Stimulated activated memory B cell treated with anti-CD40 and anti-IgM and Interleukin-4, amounts not matched to agents 10 μg/mL and 1 μg/mL and 100 μg/mL, for 72 hours (primary cell): ENCODE measurements around the gene CCDC12.

ENCODE experiments used
- ATAC-seq: fragments of 150-1000 bp; cut with Tn5 transposase; 2 replicates; pipeline ENCODE4 v1.10.0; 2021
- H3K27ac Mint-ChIP-seq: one replicate; pipeline ENCODE4 v1.8.0; 2022; ENCODE audit warnings: mild to moderate bottlenecking, mixed read lengths
- H3K27me3 Mint-ChIP-seq: one replicate; pipeline ENCODE4 v1.8.0; 2022; ENCODE audit warnings: mixed read lengths
- H3K36me3 Mint-ChIP-seq: one replicate; pipeline ENCODE4 v1.8.0; 2022; ENCODE audit warnings: mixed read lengths
- H3K4me1 Mint-ChIP-seq: one replicate; pipeline ENCODE4 v1.8.0; 2022; ENCODE audit warnings: mixed read lengths
- H3K4me3 Mint-ChIP-seq: one replicate; pipeline ENCODE4 v1.8.0; 2022; ENCODE audit warnings: mild to moderate bottlenecking, moderate library complexity, mixed read lengths
- H3K9me3 Mint-ChIP-seq: one replicate; pipeline ENCODE4 v1.8.0; 2022; ENCODE audit warnings: mixed read lengths

The CCDC12 gene

GRCh38 chr3:46948830-46949671 is 27.5 kb downstream of the CCDC12 start:
- H3K9me3 Mint-ChIP-seq: no peaks in the 10 kb centered on the region
- H3K27me3 Mint-ChIP-seq: no peaks in the 10 kb centered on the region
- peaks cover 47% of the 10 kb centered on the region for H3K36me3 Mint-ChIP-seq
- H3K4me1 Mint-ChIP-seq: peaks cover 97% of the 10 kb centered on the region
- ATAC-seq: peak; percentile 61
- peak overlapping the region; percentile 51 for H3K4me3 Mint-ChIP-seq
- H3K27ac Mint-ChIP-seq: peak overlapping the region; percentile 86

DNA sequence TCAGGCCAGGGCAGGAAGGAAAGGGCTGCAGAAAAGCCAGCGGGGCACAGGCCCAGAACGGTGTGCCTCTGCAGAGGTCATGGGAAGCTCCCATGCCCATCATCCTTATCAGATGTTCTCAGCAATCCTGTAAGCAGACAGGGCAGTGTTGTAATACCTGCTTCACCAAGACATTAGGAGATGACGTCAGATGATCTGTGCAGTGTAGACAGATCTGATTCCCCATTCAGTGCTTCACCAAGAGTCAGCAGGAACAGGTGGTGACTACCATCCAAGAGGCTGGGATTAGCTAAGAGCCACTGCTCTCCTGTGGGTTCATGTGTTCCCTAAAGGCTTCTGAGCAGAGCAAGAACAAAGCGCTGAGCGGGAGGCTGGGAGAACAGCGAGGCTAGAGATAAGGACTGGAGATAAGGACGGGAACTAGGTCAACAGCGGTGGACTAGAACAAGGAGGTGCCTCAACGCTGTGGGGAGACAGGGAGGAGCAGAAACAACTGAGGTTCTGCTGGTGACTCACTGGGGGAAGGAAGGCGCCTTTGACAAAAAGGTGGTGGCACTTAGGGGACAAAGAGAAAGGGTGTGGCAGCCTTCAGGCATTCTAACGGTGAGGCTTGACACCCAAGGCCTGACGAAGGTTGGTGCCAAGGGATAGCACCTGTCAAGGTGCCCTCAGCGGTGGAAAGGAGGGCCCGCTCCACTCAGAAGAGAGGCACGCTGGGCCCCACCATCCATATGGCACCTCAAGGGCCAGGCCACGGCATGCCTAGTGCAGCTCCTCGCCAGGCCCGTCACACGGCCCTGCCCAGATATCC is 28.4 kb downstream of the CCDC12 start:
- H3K27ac Mint-ChIP-seq: peak overlapping the region; percentile 86
- H3K27me3 Mint-ChIP-seq: no peaks in the 10 kb centered on the region
- peaks cover 47% of the 10 kb centered on the region for H3K36me3 Mint-ChIP-seq
- peaks cover 97% of the 10 kb centered on the region for H3K4me1 Mint-ChIP-seq
- no peak for ATAC-seq
- peak overlapping the region; percentile 51 for H3K4me3 Mint-ChIP-seq
- no peaks in the 10 kb centered on the region for H3K9me3 Mint-ChIP-seq

- ATAC-seq: no peak
- no peaks in the 10 kb centered on the region for H3K9me3 Mint-ChIP-seq
- H3K36me3 Mint-ChIP-seq: peaks cover 51% of the 10 kb centered on the region
- H3K27me3 Mint-ChIP-seq: no peaks in the 10 kb centered on the region
- peaks cover 97% of the 10 kb centered on the region for H3K4me1 Mint-ChIP-seq
- H3K27ac Mint-ChIP-seq: peak overlapping the region; percentile 86
- H3K4me3 Mint-ChIP-seq: peak overlapping the region; percentile 46
Measured at GRCh38 chr3:46947546-46947901, 29.0 kb downstream of the CCDC12 start.

- ATAC-seq: no peak
- H3K27me3 Mint-ChIP-seq: no peaks in the 10 kb centered on the region
- peak overlapping the region; percentile 16 for H3K4me3 Mint-ChIP-seq
- H3K9me3 Mint-ChIP-seq: no peaks in the 10 kb centered on the region
- peak overlapping the region; percentile 86 for H3K27ac Mint-ChIP-seq
- peaks cover 56% of the 10 kb centered on the region for H3K36me3 Mint-ChIP-seq
- peaks cover 97% of the 10 kb centered on the region for H3K4me1 Mint-ChIP-seq
Measured at GRCh38 chr3:46946856-46947545, 29.5 kb downstream of the CCDC12 start.

DNA sequence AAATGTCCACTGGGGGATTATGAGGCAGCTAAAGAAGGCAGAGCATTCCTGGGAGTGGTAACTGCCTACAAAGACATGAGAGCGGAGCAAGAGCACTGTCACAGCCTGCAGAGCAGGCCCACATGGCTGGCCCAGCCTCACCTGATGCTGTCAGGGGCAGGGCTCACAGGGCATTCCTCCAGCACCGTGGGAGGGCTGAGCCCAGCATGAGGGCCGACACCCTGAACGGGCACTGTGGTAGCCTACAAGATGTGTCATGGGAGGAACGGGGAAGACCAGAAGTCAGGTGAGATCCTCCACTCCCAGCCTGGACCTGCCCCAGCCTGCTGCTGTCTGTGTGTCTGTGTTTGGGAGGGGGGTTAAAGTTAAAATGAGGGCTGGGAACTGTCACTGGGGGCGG is 30.1 kb downstream of the CCDC12 start:
- H3K27ac Mint-ChIP-seq: peak overlapping the region; percentile 86
- peaks cover 57% of the 10 kb centered on the region for H3K36me3 Mint-ChIP-seq
- H3K4me3 Mint-ChIP-seq: no peak overlapping the region
- no peaks in the 10 kb centered on the region for H3K9me3 Mint-ChIP-seq
- H3K27me3 Mint-ChIP-seq: no peaks in the 10 kb centered on the region
- ATAC-seq: no peak
- H3K4me1 Mint-ChIP-seq: peaks cover 97% of the 10 kb centered on the region

DNA sequence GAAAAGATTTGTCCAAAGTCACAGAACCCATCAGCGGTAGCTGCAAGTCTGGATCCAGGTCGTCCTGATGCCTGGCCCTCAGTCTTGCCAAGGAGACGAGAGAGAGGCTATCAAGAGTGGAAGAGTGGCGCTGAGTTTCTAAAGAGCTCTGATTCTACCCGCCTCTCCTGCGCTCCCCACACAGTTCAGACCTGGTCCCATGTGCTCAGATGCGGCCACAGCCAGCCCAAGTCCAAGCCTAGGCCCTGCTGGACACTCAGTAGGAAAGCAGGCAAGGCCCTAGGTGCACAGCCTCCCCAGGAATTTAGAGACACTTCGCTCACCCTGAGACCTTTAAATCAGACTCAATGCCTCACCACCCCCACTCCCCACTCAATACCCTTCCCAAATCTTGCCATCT is 32.4 kb downstream of the CCDC12 start:
- Mint-ChIP-seq H3K9me3 (no peaks in the 10 kb centered on the region), H3K4me1 (peaks cover 93% of the 10 kb centered on the region), H3K36me3 (peaks cover 66% of the 10 kb centered on the region), H3K4me3 (no peak overlapping the region), H3K27me3 (no peaks in the 10 kb centered on the region), H3K27ac (peak overlapping the region; percentile 86)
- no peak for ATAC-seq

- Mint-ChIP-seq H3K4me3 (peak overlapping the region; percentile 15), H3K36me3 (peaks cover 72% of the 10 kb centered on the region), H3K4me1 (peaks cover 93% of the 10 kb centered on the region), H3K9me3 (no peaks in the 10 kb centered on the region), H3K27ac (peak overlapping the region; percentile 86), H3K27me3 (no peaks in the 10 kb centered on the region)
- peak; percentile 60 for ATAC-seq
Measured at GRCh38 chr3:46943237-46944187, 33.0 kb downstream of the CCDC12 start.

DNA sequence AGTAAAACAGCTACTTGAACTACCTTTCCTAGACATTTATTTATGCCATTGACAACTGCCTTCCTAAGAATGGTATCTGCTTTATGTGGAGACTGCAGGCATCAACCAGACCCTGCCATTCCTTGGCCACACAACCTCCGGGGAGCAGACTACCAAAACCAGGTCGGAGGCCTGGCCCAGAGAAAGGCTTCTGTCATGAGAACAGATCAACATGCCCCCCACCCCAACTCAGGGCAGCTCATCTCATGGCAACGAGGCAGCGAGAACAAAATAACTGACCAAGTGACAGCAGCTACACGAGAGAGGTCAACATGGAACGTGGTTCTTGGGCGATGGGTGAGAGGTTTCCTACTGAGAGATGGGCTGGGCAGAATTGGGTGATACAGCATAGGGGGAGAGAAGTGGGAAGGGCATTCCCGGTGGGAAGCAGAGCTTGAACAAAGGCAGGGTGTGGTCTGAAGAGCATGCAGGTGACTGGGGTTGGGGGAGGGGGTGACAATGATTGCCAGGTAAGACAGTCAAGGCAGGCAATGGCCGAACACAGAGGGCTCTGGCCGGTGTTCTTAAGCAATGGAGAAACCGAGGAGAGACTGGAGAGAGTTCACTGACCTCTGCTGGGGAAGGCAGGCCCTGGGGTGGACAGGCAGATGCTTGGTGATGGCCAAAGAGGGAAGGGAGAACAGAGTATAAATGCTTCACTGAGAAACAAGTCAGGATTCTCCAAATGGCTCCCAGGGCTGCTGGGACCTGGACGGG is 33.9 kb downstream of the CCDC12 start:
- Mint-ChIP-seq H3K27ac (peak overlapping the region; percentile 86), H3K4me3 (no peak overlapping the region), H3K4me1 (peaks cover 92% of the 10 kb centered on the region), H3K9me3 (no peaks in the 10 kb centered on the region), H3K27me3 (no peaks in the 10 kb centered on the region), H3K36me3 (peaks cover 70% of the 10 kb centered on the region)
- no peak for ATAC-seq

GRCh38 chr3:46942076-46942475 is 34.5 kb downstream of the CCDC12 start:
- no peaks in the 10 kb centered on the region for H3K27me3 Mint-ChIP-seq
- no peak for ATAC-seq
- H3K27ac Mint-ChIP-seq: peak overlapping the region; percentile 86
- H3K4me3 Mint-ChIP-seq: no peak overlapping the region
- H3K36me3 Mint-ChIP-seq: peaks cover 67% of the 10 kb centered on the region
- no peaks in the 10 kb centered on the region for H3K9me3 Mint-ChIP-seq
- peaks cover 90% of the 10 kb centered on the region for H3K4me1 Mint-ChIP-seq

GRCh38 chr3:46939578-46940445 is 36.7 kb downstream of the CCDC12 start:
- Mint-ChIP-seq H3K4me1 (peaks cover 88% of the 10 kb centered on the region), H3K36me3 (peaks cover 66% of the 10 kb centered on the region), H3K9me3 (no peaks in the 10 kb centered on the region), H3K27me3 (no peaks in the 10 kb centered on the region), H3K27ac (peak overlapping the region; percentile 86), H3K4me3 (no peak overlapping the region)
- ATAC-seq: no peak

- peaks cover 87% of the 10 kb centered on the region for H3K4me1 Mint-ChIP-seq
- H3K4me3 Mint-ChIP-seq: no peak overlapping the region
- no peak for ATAC-seq
- H3K9me3 Mint-ChIP-seq: no peaks in the 10 kb centered on the region
- H3K36me3 Mint-ChIP-seq: peaks cover 59% of the 10 kb centered on the region
- peak overlapping the region; percentile 86 for H3K27ac Mint-ChIP-seq
- no peaks in the 10 kb centered on the region for H3K27me3 Mint-ChIP-seq
Measured at GRCh38 chr3:46938118-46938517, 38.4 kb downstream of the CCDC12 start.

GRCh38 chr3:46936733-46937250 is 39.8 kb downstream of the CCDC12 start:
- H3K27ac Mint-ChIP-seq: peak overlapping the region; percentile 86
- no peaks in the 10 kb centered on the region for H3K27me3 Mint-ChIP-seq
- peaks cover 87% of the 10 kb centered on the region for H3K4me1 Mint-ChIP-seq
- no peak overlapping the region for H3K4me3 Mint-ChIP-seq
- H3K36me3 Mint-ChIP-seq: peaks cover 49% of the 10 kb centered on the region
- no peak for ATAC-seq
- no peaks in the 10 kb centered on the region for H3K9me3 Mint-ChIP-seq

GRCh38 chr3:46935989-46936558 is 40.5 kb downstream of the CCDC12 start:
- peaks cover 49% of the 10 kb centered on the region for H3K36me3 Mint-ChIP-seq
- peak overlapping the region; percentile 86 for H3K27ac Mint-ChIP-seq
- H3K4me3 Mint-ChIP-seq: no peak overlapping the region
- H3K9me3 Mint-ChIP-seq: no peaks in the 10 kb centered on the region
- H3K4me1 Mint-ChIP-seq: peaks cover 93% of the 10 kb centered on the region
- ATAC-seq: no peak
- H3K27me3 Mint-ChIP-seq: no peaks in the 10 kb centered on the region
